IMR-90 (cell line): ENCODE measurements around the gene FLVCR1. TPM values are rescaled to one million over a fixed set of nuclear protein-coding genes. Genes with fewer than 3 reads are reported as not detected.
A peak's percentile ranks its signal among the peaks of the same experiment; 100 is the strongest.

Source experiments
- ATAC-seq: fragments of 200-7000 bp; cut with Tn5 transposase; 2 replicates; pipeline ENCODE4 v1.9.1; 2020; ENCODE audit warnings: low read depth, mild to moderate bottlenecking, moderate library complexity
- BruUV-seq: library from RNA; stranded (reverse); fragments of 400-500 nt; replicated peaks from 2 replicates; lab custom pipeline; 2021; lab: Mats Ljungman, UMichigan
- CTCF ChIA-PET: fragments of 300-600 bp; formaldehyde crosslinking; extraction: SDS; loops from one replicate; lab custom pipeline; 2021; ENCODE audit warnings: antibody characterized with exemption; lab: Yijun Ruan, JAX
- POLR2A ChIA-PET: fragments of 300-600 bp; sonication (Branson Sonifier 250); formaldehyde crosslinking; loops from one replicate; lab custom pipeline; 2022; ENCODE audit warnings: antibody characterized with exemption; ENCODE audit not compliant: unreplicated experiment; lab: Charles Lee
- DNase-seq: peaks from one replicate; pipeline ENCODE4 v3.0.0; 2013
- H2AFZ ChIP-seq: replicated peaks from 2 replicates; pipeline ENCODE3; 2013; ENCODE audit warnings: low read length, mild to moderate bottlenecking; ENCODE audit not compliant: poor library complexity
- H2AK5ac ChIP-seq: 2 replicates; pipeline ENCODE4 v1.6.1; 2013; ENCODE audit warnings: low read depth, low read length, inconsistent platforms
- H2AK9ac ChIP-seq: replicated peaks from 2 replicates; pipeline ENCODE3; 2013; ENCODE audit warnings: mild to moderate bottlenecking, low read depth, low read length, moderate library complexity; ENCODE audit not compliant: poor library complexity
- H2BK120ac ChIP-seq: 2 replicates; pipeline ENCODE4 v1.6.1; 2013; ENCODE audit warnings: low read depth, low read length, inconsistent platforms
- H2BK15ac ChIP-seq: 3 replicates; pipeline ENCODE4 v1.6.1; 2013; ENCODE audit warnings: low read depth, low read length, inconsistent platforms
- H2BK20ac ChIP-seq: 2 replicates; pipeline ENCODE4 v1.6.1; 2013; ENCODE audit warnings: low read depth, mild to moderate bottlenecking, inconsistent platforms, low read length, moderate library complexity
- H2BK5ac ChIP-seq: 2 replicates; pipeline ENCODE4 v1.6.1; 2013; ENCODE audit warnings: mild to moderate bottlenecking, low read depth, low read length, inconsistent platforms; ENCODE audit not compliant: poor library complexity, severe bottlenecking
- H3K14ac ChIP-seq: replicated peaks from 2 replicates; pipeline ENCODE4 v1.6.1; 2013; ENCODE audit warnings: low read depth, low read length, inconsistent platforms
- H3K18ac ChIP-seq: 2 replicates; pipeline ENCODE4 v1.6.1; 2013; ENCODE audit warnings: low read depth, low read length, control low read depth
- H3K23ac ChIP-seq: 2 replicates; pipeline ENCODE4 v1.6.1; 2013; ENCODE audit warnings: low read depth, low read length, inconsistent platforms
- H3K27ac ChIP-seq: 2 replicates; pipeline ENCODE4 v1.5.1; 2013; ENCODE audit warnings: mild to moderate bottlenecking, control low read depth, low read length; ENCODE audit not compliant: insufficient read depth
- H3K27me3 ChIP-seq: 2 replicates; pipeline ENCODE4 v1.6.1; 2013; ENCODE audit warnings: low read length; ENCODE audit not compliant: control insufficient read depth, insufficient read depth
- H3K36me3 ChIP-seq: 2 replicates; pipeline ENCODE4 v1.6.1; 2013; ENCODE audit warnings: low read length, mixed read lengths; ENCODE audit not compliant: control insufficient read depth, insufficient read depth
- H3K4ac ChIP-seq: 2 replicates; pipeline ENCODE4 v1.6.1; 2013; ENCODE audit warnings: low read depth, low read length, inconsistent platforms
- H3K4me1 ChIP-seq: 2 replicates; pipeline ENCODE4 v1.6.1; 2013; ENCODE audit warnings: low read length, mixed read lengths; ENCODE audit not compliant: control insufficient read depth, insufficient read depth
- H3K4me2 ChIP-seq: 2 replicates; pipeline ENCODE4 v1.6.1; 2013; ENCODE audit warnings: low read depth, mild to moderate bottlenecking, control low read depth, low read length, moderate library complexity
- H3K4me3 ChIP-seq: 2 replicates; pipeline ENCODE4 v1.5.1; 2013; ENCODE audit warnings: low read depth, mild to moderate bottlenecking, control low read depth, low read length, moderate library complexity; ENCODE audit not compliant: insufficient read depth
- H3K56ac ChIP-seq: 2 replicates; pipeline ENCODE4 v1.6.1; 2013; ENCODE audit warnings: low read length, inconsistent platforms; ENCODE audit not compliant: insufficient read depth; ENCODE audit errors: extremely low read depth
- H3K79me1 ChIP-seq, 2 experiments: 2 replicates each; pipeline ENCODE4 v1.6.1; 2013; ENCODE audit warnings: low read length in 2 of 2, inconsistent platforms in 1 of 2, low read depth in 1 of 2
- H3K9ac ChIP-seq: 2 replicates; pipeline ENCODE4 v1.6.1; 2013; ENCODE audit warnings: low read depth, low read length, control low read depth
- H3K9me1 ChIP-seq: 2 replicates; pipeline ENCODE4 v1.6.1; 2013; ENCODE audit warnings: low read length, inconsistent platforms; ENCODE audit not compliant: insufficient read depth
- H3K9me3 ChIP-seq: 2 replicates; pipeline ENCODE4 v1.6.1; 2013; ENCODE audit warnings: low read length; ENCODE audit not compliant: control insufficient read depth, insufficient read depth
- H4K20me1 ChIP-seq: 2 replicates; pipeline ENCODE4 v1.6.1; 2013; ENCODE audit warnings: low read length, inconsistent platforms; ENCODE audit not compliant: insufficient read depth
- H4K5ac ChIP-seq: 2 replicates; pipeline ENCODE4 v1.6.1; 2013; ENCODE audit warnings: mild to moderate bottlenecking, low read depth, low read length, control low read depth
- H4K8ac ChIP-seq, 2 experiments: 2 replicates each; pipeline ENCODE4 v1.6.1; 2013; ENCODE audit warnings: low read depth in 2 of 2, low read length in 2 of 2, control low read depth in 1 of 2, inconsistent platforms in 1 of 2
- H4K91ac ChIP-seq: 2 replicates; pipeline ENCODE4 v1.6.1; 2013; ENCODE audit warnings: low read depth, low read length, inconsistent platforms; ENCODE audit not compliant: insufficient read depth
- CEBPB ChIP-seq: IDR thresholded peaks from 2 replicates; pipeline ENCODE4 v1.6.1; 2012; ENCODE audit warnings: low read depth, low read length, improper control_type of control experiment
- CHD1 ChIP-seq: IDR thresholded peaks from 2 replicates; pipeline ENCODE4 v1.6.1; 2012; ENCODE audit warnings: low read depth, low read length, improper control_type of control experiment
- CTCF ChIP-seq: conservative IDR thresholded peaks from 2 replicates; pipeline ENCODE4 v1.5.1; 2012; ENCODE audit warnings: mild to moderate bottlenecking, low read depth, low read length, improper control_type of control experiment
- ELK1 ChIP-seq: fragments of 150-350 bp; IDR thresholded peaks from 2 replicates; pipeline ENCODE4 v1.6.1; 2016; ENCODE audit warnings: low read depth, mild to moderate bottlenecking, low read length, moderate library complexity, borderline replicate concordance
- MAZ ChIP-seq: IDR thresholded peaks from 2 replicates; pipeline ENCODE4 v1.6.1; 2012; ENCODE audit warnings: low read depth, mild to moderate bottlenecking, low read length, improper control_type of control experiment, moderate library complexity, borderline replicate concordance
- MXI1 ChIP-seq: IDR thresholded peaks from 2 replicates; pipeline ENCODE4 v1.6.1; 2012; ENCODE audit warnings: low read depth, mild to moderate bottlenecking, low read length, moderate library complexity, borderline replicate concordance
- RAD21 ChIP-seq: IDR thresholded peaks from 2 replicates; pipeline ENCODE4 v1.6.1; 2012; ENCODE audit warnings: low read length, improper control_type of control experiment
- RCOR1 ChIP-seq: IDR thresholded peaks from 2 replicates; pipeline ENCODE4 v1.6.1; 2012; ENCODE audit warnings: mild to moderate bottlenecking, low read length, improper control_type of control experiment; ENCODE audit not compliant: insufficient replicate concordance
- SMC3 ChIP-seq: fragments of 150-350 bp; IDR thresholded peaks from 2 replicates; pipeline ENCODE4 v1.6.1; 2016; ENCODE audit warnings: low read depth, mild to moderate bottlenecking, antibody characterized with exemption, low read length, moderate library complexity
- USF2 ChIP-seq: fragments of 150-350 bp; IDR thresholded peaks from 2 replicates; pipeline ENCODE4 v1.6.1; 2017; ENCODE audit warnings: mild to moderate bottlenecking, antibody characterized with exemption, low read length, low read depth
- WGBS, 2 experiments: methylation state at CpG; one replicate each; pipeline versions ENCODE4 v1.1.5 to v1.1.7; 2013; ENCODE audit warnings: missing lambda C conversion rate in 2 of 2; ENCODE audit not compliant: insufficient read length in 1 of 2; ENCODE audit errors: extremely low coverage in 2 of 2; 5-methylcytosine and 5-hydroxymethylcytosine counted together
- dilution Hi-C: fragments of 300-500 bp; cut with HindIII; formaldehyde crosslinking; loops from one replicate; pipeline ENCODE4 v1.14.3; 2018; ENCODE audit warnings: low sequenced_read_pairs; ENCODE audit not compliant: unreplicated experiment
- in situ Hi-C: fragments of 300-500 bp; cut with MboI; formaldehyde crosslinking; loops from 3 replicates; pipeline ENCODE4 v1.14.3; 2019; ENCODE audit warnings: low sequenced_read_pairs, inconsistent platforms, mixed read lengths
- intact Hi-C: fragments of 100-400 bp; cut with micrococcal nuclease; formaldehyde crosslinking; loops from 2 replicates; pipeline ENCODE4 v1.10.0; 2022
- polyA plus RNA-seq, 3 experiments: library from polyadenylated mRNA; depleted of rRNA; stranded (reverse); fragments of >200 nt; gene quantifications; 2 replicates each; pipeline ENCODE4 v1.2.3, GENCODE V29; 2012; ENCODE audit warnings: low replicate concordance in 1 of 3
- total RNA-seq: library from RNA; depleted of rRNA; stranded (reverse); fragments of >200 nt; gene quantifications from 2 replicates; pipeline ENCODE4 v1.2.3, GENCODE V29; 2012

The FLVCR1 gene
- total and polyA plus RNA-seq, 2 of the 4 experiments (the other 2 are of a cell fraction): 2.4 to 3.9 TPM

DNA sequence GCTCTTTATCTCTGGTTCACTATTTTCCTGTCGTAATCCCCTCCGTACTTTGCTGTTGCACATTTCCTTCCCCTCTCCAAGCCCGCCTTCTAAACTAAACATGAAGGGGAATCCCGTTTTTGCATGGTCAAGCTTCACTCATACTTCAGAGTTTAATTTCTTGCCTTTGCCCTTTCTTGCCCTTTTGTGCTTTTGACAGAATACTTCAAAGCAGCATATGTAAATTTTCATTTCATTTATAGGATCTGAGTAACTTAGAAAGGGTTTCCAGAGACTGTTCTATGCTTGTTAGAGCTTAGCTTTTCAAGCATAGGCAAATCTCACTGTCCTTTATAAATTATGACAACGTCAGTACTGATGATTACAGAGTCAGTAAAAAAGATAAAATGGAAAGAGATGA, 38.3 kb upstream of the FLVCR1 start:
- Histone ChIP-seq H2BK120ac (no peak overlapping the region), H2AFZ (no peak overlapping the region), H2AK5ac (no peak overlapping the region), H3K56ac (no peak overlapping the region), H3K18ac (no peak overlapping the region), H3K27me3 (no peaks in the 10 kb centered on the region), H4K91ac (no peak overlapping the region), H3K4ac (no peak overlapping the region), H3K9ac (no peak overlapping the region), H4K5ac (no peak overlapping the region), H4K20me1 (no peaks in the 10 kb centered on the region), H3K4me1 (no peaks in the 10 kb centered on the region), H3K79me1 (no peaks in the 10 kb centered on the region), H2BK20ac (no peak overlapping the region), H2BK15ac (no peak overlapping the region), H3K9me3 (peaks cover 6% of the 10 kb centered on the region; the same call in 1 of the 2 replicates), H3K27ac (no peak overlapping the region), H3K4me3 (no peak overlapping the region), H3K14ac (no peak overlapping the region), H3K4me2 (no peak overlapping the region), H3K36me3 (no peaks in the 10 kb centered on the region), H3K23ac (no peak overlapping the region), H4K8ac (no peak overlapping the region), H2BK5ac (no peak overlapping the region), H3K9me1 (no peaks in the 10 kb centered on the region), H2AK9ac (no peak overlapping the region)
- dilution Hi-C loops (no loop called here), in situ Hi-C loops (loop anchor here (10.0 kb wide), 1 partner anchor 175 kb away; no protein-coding TSS in a partner anchor), intact Hi-C loops (loop anchor here (5.0 kb wide), 1 partner anchor 38 kb away; the partner anchor contains the start of gene FLVCR1)
- no TSS peak for BruUV-seq
- CTCF ChIA-PET: no interaction called here
- WGBS, 2 experiments: no CpG with 5 or more reads among the region's 5 CpGs
- ATAC-seq (no peak), DNase-seq (peak; percentile 26)
- POLR2A ChIA-PET: no interaction called here
- TF ChIP-seq RAD21 (no peak), MAZ (no peak), MXI1 (no peak), CHD1 (no peak), RCOR1 (no peak), USF2 (no peak), CTCF (no peak), CEBPB (no peak), SMC3 (no peak), ELK1 (no peak)
